Stimulated activated CD4-positive, alpha-beta T cell treated with anti-CD3 and anti-CD28 coated beads, Interleukin-15, amount 100 ng/mL, for 48 hours (primary cell): ENCODE measurements around the gene IKZF4.
A peak's percentile ranks its signal among the peaks of the same experiment; 100 is the strongest.
"Not testable (repeated sequence)": the region's sequence is repeated elsewhere in the genome, so short reads cannot be mapped to it uniquely, and the experiment has no call there.

Source experiments
- DNase-seq, 2 donors: peaks; one replicate each; pipeline ENCODE4 v3.0.0-alpha.2; 2020; ENCODE audit warnings: low read depth in 2 of 2

The IKZF4 gene

GRCh38 chr12:56040151-56040550, 19.3 kb downstream of the IKZF4 start:
- no peak for DNase-seq

- DNase-seq: no peak
Observed at GRCh38 chr12:56040963-56041551, 20.2 kb downstream of the IKZF4 start.

GRCh38 chr12:56041552-56042429, 20.9 kb downstream of the IKZF4 start, which contains the start of gene RPS26:
Gene RPS26, plus strand, starts transcription at chr12:56041918. Its CDS starts 249 bp downstream, at chr12:56042167.
- peak; percentile 88 to 93 for DNase-seq

GRCh38 chr12:56042430-56042813, 21.6 kb downstream of the IKZF4 start:
- DNase-seq: not testable (repeated sequence)

- DNase-seq: no peak
Observed at GRCh38 chr12:56042843-56043242, 22.0 kb downstream of the IKZF4 start.

GRCh38 chr12:56046027-56046780, 25.4 kb downstream of the IKZF4 start:
- DNase-seq: no peak

GRCh38 chr12:56053407-56053893, 32.6 kb downstream of the IKZF4 start:
- DNase-seq: no peak

- not testable (repeated sequence) for DNase-seq
Observed at GRCh38 chr12:56059964-56060363, 39.1 kb downstream of the IKZF4 start.

- DNase-seq: no peak
Observed at GRCh38 chr12:56061982-56062381, 41.1 kb downstream of the IKZF4 start.

- DNase-seq: no peak
Observed at GRCh38 chr12:56062996-56063395, 42.2 kb downstream of the IKZF4 start.

- DNase-seq: no peak
Observed at GRCh38 chr12:56071648-56072047, 50.8 kb downstream of the IKZF4 start.

GRCh38 chr12:56074396-56074795, 53.6 kb downstream of the IKZF4 start:
- no peak for DNase-seq

- not testable (repeated sequence) for DNase-seq
Observed at GRCh38 chr12:56077966-56078365, 57.1 kb downstream of the IKZF4 start.

- DNase-seq: no peak
Observed at GRCh38 chr12:56078427-56078826, 57.6 kb downstream of the IKZF4 start.

GRCh38 chr12:56078931-56079722, 58.3 kb downstream of the IKZF4 start:
- DNase-seq: peak in 1 of 2 donors; percentile 46

GRCh38 chr12:56079723-56080555, 59.1 kb downstream of the IKZF4 start, which contains the start of gene ERBB3:
Gene ERBB3, plus strand, starts transcription at chr12:56080165. Its CDS starts 136 bp downstream, at chr12:56080301.
- DNase-seq: peak; percentile 44 to 69

GRCh38 chr12:56080556-56081138, 59.8 kb downstream of the IKZF4 start:
- no peak for DNase-seq

GRCh38 chr12:56081393-56082347, 60.8 kb downstream of the IKZF4 start:
- DNase-seq: no peak

- DNase-seq: no peak
Observed at GRCh38 chr12:56082382-56082781, 61.5 kb downstream of the IKZF4 start.
